22Rv1 (cell line): ENCODE measurements around the gene TRAIP.

Experiments used
- H3K27ac ChIP-seq: fragments of 450-650 bp; 2 replicates; pipeline ENCODE4 v1.5.1; 2017
- CTCF ChIP-seq: fragments of 450-650 bp; IDR thresholded peaks from 2 replicates; pipeline ENCODE4 v1.5.1; 2017; ENCODE audit warnings: mild to moderate bottlenecking
- ZFX ChIP-seq: fragments of 450-650 bp; IDR thresholded peaks from 2 replicates; pipeline ENCODE4 v1.6.1; 2017; ENCODE audit warnings: antibody characterized with exemption, borderline replicate concordance

Gene TRAIP

GRCh38 chr3:49856181-49857005 lies at the start of gene TRAIP:
TSS of gene TRAIP (minus strand) at chr3:49856564. CDS start at chr3:49856453, 111 bp downstream.
- H3K27ac ChIP-seq, result peak within 1 kb of the TSS; percentile 54

GRCh38 chr3:49904448-49904847 lies 48.1 kb upstream of the TRAIP start:
- H3K27ac ChIP-seq, result peak overlapping the region; percentile 78

More at GRCh38 chr3:49856181-49857005, at the start of gene TRAIP:
- TF ChIP-seq CTCF, result peak; percentile 5; the same call in 1 of the 2 replicates
- TF ChIP-seq ZFX, result no peak

- TF ChIP-seq CTCF, result no peak
- peak within 1 kb of the TSS; percentile 78 for H3K27ac ChIP-seq
Observed at GRCh38 chr3:49903451-49904424, 47.4 kb upstream of the TRAIP start, which contains the start of gene MST1R. TSS of gene MST1R (minus strand) at chr3:49903873. CDS start at chr3:49903609, 264 bp downstream.

GRCh38 chr3:49902511-49903345 lies 46.4 kb upstream of the TRAIP start:
- TF ChIP-seq CTCF, result no peak
- no peak for TF ChIP-seq ZFX
- H3K27ac ChIP-seq, result peak overlapping the region; percentile 78

GRCh38 chr3:49901366-49902339 lies 45.3 kb upstream of the TRAIP start:
- no peak overlapping the region for H3K27ac ChIP-seq
- TF ChIP-seq CTCF (no peak), ZFX (no peak)

GRCh38 chr3:49900491-49901153 lies 44.3 kb upstream of the TRAIP start:
- no peak overlapping the region for H3K27ac ChIP-seq
- no peak for TF ChIP-seq CTCF
- TF ChIP-seq ZFX, result no peak
